Measurements from ENCODE around the gene RPP25L.

GRCh38 chr9:34637356-34638137 is 25.6 kb upstream of the RPP25L start, which contains the start of gene SIGMAR1:
- TF ChIP-seq EP300 (IDR thresholded peaks at IDR 0.05; ENCODE audit: borderline replicate concordance), result peak; percentile 36; the same call in 1 of the 2 replicates
- peak; percentile 98; the same call in 1 of the 2 replicates for TF ChIP-seq MAX (IDR thresholded peaks at IDR 0.05)
- TF ChIP-seq CREB1 (IDR thresholded peaks at IDR 0.05; ENCODE audit: low read depth), result no peak
- no peak for TF ChIP-seq RAD21 (IDR thresholded peaks at IDR 0.05; ENCODE audit: low read depth)
- peak; percentile 57 for TF ChIP-seq TAF1 (IDR thresholded peaks at IDR 0.05; ENCODE audit: low read depth)
- TF ChIP-seq EGR1 (IDR thresholded peaks at IDR 0.05), result no peak; the same call in 1 of the 2 replicates
- TF ChIP-seq TCF12 (IDR thresholded peaks at IDR 0.05; ENCODE audit: low read depth), result no peak; the same call in 1 of the 2 replicates
- TF ChIP-seq ZBTB7A (IDR thresholded peaks at IDR 0.05; ENCODE audit: low read depth), result no peak
- no peak; the same call in 1 of the 2 replicates for TF ChIP-seq YY1 (IDR thresholded peaks at IDR 0.05; ENCODE audit: low read depth)
- TF ChIP-seq, protein P1, sequence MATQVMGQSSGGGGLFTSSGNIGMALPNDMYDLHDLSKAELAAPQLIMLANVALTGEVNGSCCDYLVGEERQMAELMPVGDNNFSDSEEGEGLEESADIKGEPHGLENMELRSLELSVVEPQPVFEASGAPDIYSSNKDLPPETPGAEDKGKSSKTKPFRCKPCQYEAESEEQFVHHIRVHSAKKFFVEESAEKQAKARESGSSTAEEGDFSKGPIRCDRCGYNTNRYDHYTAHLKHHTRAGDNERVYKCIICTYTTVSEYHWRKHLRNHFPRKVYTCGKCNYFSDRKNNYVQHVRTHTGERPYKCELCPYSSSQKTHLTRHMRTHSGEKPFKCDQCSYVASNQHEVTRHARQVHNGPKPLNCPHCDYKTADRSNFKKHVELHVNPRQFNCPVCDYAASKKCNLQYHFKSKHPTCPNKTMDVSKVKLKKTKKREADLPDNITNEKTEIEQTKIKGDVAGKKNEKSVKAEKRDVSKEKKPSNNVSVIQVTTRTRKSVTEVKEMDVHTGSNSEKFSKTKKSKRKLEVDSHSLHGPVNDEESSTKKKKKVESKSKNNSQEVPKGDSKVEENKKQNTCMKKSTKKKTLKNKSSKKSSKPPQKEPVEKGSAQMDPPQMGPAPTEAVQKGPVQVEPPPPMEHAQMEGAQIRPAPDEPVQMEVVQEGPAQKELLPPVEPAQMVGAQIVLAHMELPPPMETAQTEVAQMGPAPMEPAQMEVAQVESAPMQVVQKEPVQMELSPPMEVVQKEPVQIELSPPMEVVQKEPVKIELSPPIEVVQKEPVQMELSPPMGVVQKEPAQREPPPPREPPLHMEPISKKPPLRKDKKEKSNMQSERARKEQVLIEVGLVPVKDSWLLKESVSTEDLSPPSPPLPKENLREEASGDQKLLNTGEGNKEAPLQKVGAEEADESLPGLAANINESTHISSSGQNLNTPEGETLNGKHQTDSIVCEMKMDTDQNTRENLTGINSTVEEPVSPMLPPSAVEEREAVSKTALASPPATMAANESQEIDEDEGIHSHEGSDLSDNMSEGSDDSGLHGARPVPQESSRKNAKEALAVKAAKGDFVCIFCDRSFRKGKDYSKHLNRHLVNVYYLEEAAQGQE (IDR thresholded peaks at IDR 0.05; ENCODE audit: low read depth), result no peak
- TF ChIP-seq USF1 (IDR thresholded peaks at IDR 0.05), result no peak; the same call in 1 of the 2 replicates
- no peak for TF ChIP-seq CEBPB (IDR thresholded peaks at IDR 0.05)

Data from Ishikawa (cell line).